ENCODE data around the gene DAO. TPM values are rescaled to one million over a fixed set of nuclear protein-coding genes. Genes with fewer than 3 reads are reported as not detected.

DAO gene
- total RNA-seq, 3 donors from 2014 or later, result not detected

DNA sequence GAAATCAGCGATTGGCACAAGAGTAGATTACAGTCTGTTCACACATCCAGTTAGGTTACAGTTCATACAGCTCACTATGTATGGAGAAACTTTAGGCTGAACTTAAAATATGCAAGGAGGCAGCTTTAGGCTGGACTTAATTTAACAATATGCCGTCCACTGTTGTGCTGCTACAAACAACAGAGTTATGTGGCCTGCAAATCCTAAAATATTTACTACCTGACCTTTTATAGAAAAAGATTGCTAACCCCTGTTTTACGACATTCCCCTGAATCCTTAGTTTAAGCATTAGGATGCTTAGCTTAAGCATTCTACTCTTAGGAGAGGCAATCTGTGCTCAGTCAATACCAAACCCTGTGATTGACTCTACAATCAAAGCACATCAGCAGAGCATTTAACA, 50.9 kb downstream of the DAO start:
- Histone ChIP-seq H3K27ac (no peak overlapping the region), H3K4me3 (no peak overlapping the region), H3K9me3 (peaks cover 0 to 8% of the 10 kb centered on the region in 2 donors), H3K36me3 (no peaks in the 10 kb centered on the region), H3K27me3 (no peaks in the 10 kb centered on the region), H3K4me1 (no peaks in the 10 kb centered on the region)
- TF ChIP-seq, protein P1, sequence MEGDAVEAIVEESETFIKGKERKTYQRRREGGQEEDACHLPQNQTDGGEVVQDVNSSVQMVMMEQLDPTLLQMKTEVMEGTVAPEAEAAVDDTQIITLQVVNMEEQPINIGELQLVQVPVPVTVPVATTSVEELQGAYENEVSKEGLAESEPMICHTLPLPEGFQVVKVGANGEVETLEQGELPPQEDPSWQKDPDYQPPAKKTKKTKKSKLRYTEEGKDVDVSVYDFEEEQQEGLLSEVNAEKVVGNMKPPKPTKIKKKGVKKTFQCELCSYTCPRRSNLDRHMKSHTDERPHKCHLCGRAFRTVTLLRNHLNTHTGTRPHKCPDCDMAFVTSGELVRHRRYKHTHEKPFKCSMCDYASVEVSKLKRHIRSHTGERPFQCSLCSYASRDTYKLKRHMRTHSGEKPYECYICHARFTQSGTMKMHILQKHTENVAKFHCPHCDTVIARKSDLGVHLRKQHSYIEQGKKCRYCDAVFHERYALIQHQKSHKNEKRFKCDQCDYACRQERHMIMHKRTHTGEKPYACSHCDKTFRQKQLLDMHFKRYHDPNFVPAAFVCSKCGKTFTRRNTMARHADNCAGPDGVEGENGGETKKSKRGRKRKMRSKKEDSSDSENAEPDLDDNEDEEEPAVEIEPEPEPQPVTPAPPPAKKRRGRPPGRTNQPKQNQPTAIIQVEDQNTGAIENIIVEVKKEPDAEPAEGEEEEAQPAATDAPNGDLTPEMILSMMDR (IDR thresholded peaks at IDR 0.05), result no peak
- TF ChIP-seq POLR2A (IDR thresholded peaks at IDR 0.05) (no peak), POLR2AphosphoS5 (IDR thresholded peaks at IDR 0.05) (no peak)
- intact Hi-C loops (cut with DNase I; ENCODE audit: low total_unique reads), result no loop called here
- DNase-seq (ENCODE audit: low spot score in 2 of 2), result no peak

GRCh38 chr12:108933949-108934348, 54.1 kb downstream of the DAO start:
- Histone ChIP-seq H3K36me3 (no peaks in the 10 kb centered on the region), H3K4me1 (no peaks in the 10 kb centered on the region), H3K9me3 (no peaks in the 10 kb centered on the region), H3K27ac (no peak overlapping the region), H3K27me3 (no peaks in the 10 kb centered on the region), H3K4me3 (no peak overlapping the region)
- intact Hi-C loops (cut with DNase I; ENCODE audit: low total_unique reads), result no loop called here
- TF ChIP-seq POLR2AphosphoS5 (IDR thresholded peaks at IDR 0.05), result no peak
- TF ChIP-seq, protein P1 (IDR thresholded peaks at IDR 0.05), result no peak
- no peak for DNase-seq (ENCODE audit: low spot score in 2 of 2)

DNA sequence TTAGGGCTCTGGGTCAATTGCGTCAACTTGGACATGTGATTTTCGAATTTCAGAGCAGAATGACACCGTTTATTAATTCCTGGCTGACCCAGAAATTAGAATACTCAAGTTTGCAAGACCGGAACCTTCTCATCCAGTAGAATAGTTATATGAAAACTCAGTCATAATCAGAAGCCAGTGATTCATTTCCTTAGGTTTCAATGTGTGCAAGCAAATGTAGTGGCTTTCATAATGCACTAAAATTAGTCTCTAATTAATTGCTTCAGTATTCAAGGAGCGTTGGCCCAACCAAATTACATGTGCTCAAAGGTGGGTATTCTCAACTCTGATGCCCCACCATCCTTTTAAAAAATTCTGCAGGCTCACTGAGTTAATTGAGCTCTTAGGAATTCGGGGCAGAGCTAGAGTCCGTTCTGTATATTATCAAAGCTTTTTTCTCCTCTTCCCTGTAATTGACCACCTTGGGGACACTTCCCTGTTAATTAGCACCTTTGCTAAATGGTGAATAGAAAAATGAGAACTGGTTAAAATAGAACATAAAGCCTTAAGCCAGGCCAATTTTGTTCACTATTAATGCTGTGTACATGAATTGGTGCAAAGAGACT, 55.4 kb downstream of the DAO start:
- no peaks in the 10 kb centered on the region for H3K9me3 ChIP-seq
- intact Hi-C loops (cut with DNase I; ENCODE audit: low total_unique reads), result no loop called here
- TF ChIP-seq, protein P1 (IDR thresholded peaks at IDR 0.05), result no peak
- TF ChIP-seq POLR2AphosphoS5 (IDR thresholded peaks at IDR 0.05) (no peak), POLR2A (IDR thresholded peaks at IDR 0.05) (no peak)
- no peaks in the 10 kb centered on the region for H3K36me3 ChIP-seq
- no peaks in the 10 kb centered on the region for H3K27me3 ChIP-seq
- no peak overlapping the region for H3K4me3 ChIP-seq
- no peak overlapping the region for H3K27ac ChIP-seq
- H3K4me1 ChIP-seq, result no peaks in the 10 kb centered on the region
- no peak for DNase-seq (ENCODE audit: low spot score in 2 of 2)

GRCh38 chr12:108938247-108938924, 58.5 kb downstream of the DAO start:
- Histone ChIP-seq H3K27ac (no peak overlapping the region), H3K27me3 (no peaks in the 10 kb centered on the region), H3K4me1 (no peaks in the 10 kb centered on the region), H3K9me3 (no peaks in the 10 kb centered on the region), H3K36me3 (no peaks in the 10 kb centered on the region), H3K4me3 (no peak overlapping the region)
- TF ChIP-seq POLR2A (IDR thresholded peaks at IDR 0.05), result no peak
- no peak for DNase-seq (ENCODE audit: low spot score in 2 of 2)
- intact Hi-C loops (cut with DNase I; ENCODE audit: low total_unique reads), result no loop called here

- no peaks in the 10 kb centered on the region for H3K4me1 ChIP-seq
- H3K27me3 ChIP-seq, result no peaks in the 10 kb centered on the region
- H3K9me3 ChIP-seq, result no peaks in the 10 kb centered on the region
- DNase-seq (ENCODE audit: low spot score in 2 of 2), result no peak
- intact Hi-C loops (cut with DNase I; ENCODE audit: low total_unique reads), result no loop called here
- no peaks in the 10 kb centered on the region for H3K36me3 ChIP-seq
- H3K4me3 ChIP-seq, result no peak overlapping the region
- no peak for TF ChIP-seq POLR2A (IDR thresholded peaks at IDR 0.05)
- TF ChIP-seq, protein P1 (IDR thresholded peaks at IDR 0.05), result no peak
- TF ChIP-seq POLR2AphosphoS5 (IDR thresholded peaks at IDR 0.05), result no peak
- no peak overlapping the region for H3K27ac ChIP-seq
Observed at GRCh38 chr12:108939594-108939993, 59.7 kb downstream of the DAO start.

Data from breast epithelium (tissue), 4 donors.